Liver (tissue), 9 donors: ENCODE measurements around the gene HOXA5. TPM values are rescaled to one million over a fixed set of nuclear protein-coding genes. Genes with fewer than 3 reads are reported as not detected.

Experiments
- DNase-seq: peaks from one replicate; pipeline ENCODE4 v3.0.0-alpha.2; 2017; ENCODE audit warnings: low spot score
- H3K27ac ChIP-seq, 2 donors: one replicate each; pipeline ENCODE4 v1.7.0; 2013; ENCODE audit warnings: inconsistent platforms in 2 of 2, low read length in 2 of 2, control low read depth in 1 of 2, low read depth in 1 of 2, mild to moderate bottlenecking in 1 of 2
- H3K27me3 ChIP-seq, 4 donors: one replicate each; pipeline versions ENCODE4 v1.6.1 to v1.7.0; 2013; ENCODE audit warnings: low read length in 3 of 4, inconsistent platforms in 1 of 4, mild to moderate bottlenecking in 1 of 4, moderate library complexity in 1 of 4; ENCODE audit not compliant: control insufficient read depth in 4 of 4, insufficient read depth in 4 of 4
- H3K36me3 ChIP-seq, 4 donors: one replicate each; pipeline versions ENCODE4 v1.6.1 to v1.7.0; 2013; ENCODE audit warnings: low read length in 3 of 4, mild to moderate bottlenecking in 3 of 4, low read depth in 1 of 4, moderate library complexity in 1 of 4; ENCODE audit not compliant: control insufficient read depth in 4 of 4, insufficient read depth in 3 of 4
- H3K4me1 ChIP-seq, 4 donors: one replicate each; pipeline versions ENCODE4 v1.6.1 to v1.7.0; 2013; ENCODE audit warnings: low read length in 3 of 4, mild to moderate bottlenecking in 3 of 4, moderate library complexity in 1 of 4; ENCODE audit not compliant: control insufficient read depth in 4 of 4, insufficient read depth in 4 of 4
- H3K4me3 ChIP-seq, 3 donors: one replicate each; pipeline versions ENCODE4 v1.6.1 to v1.7.0; 2013; ENCODE audit warnings: low read length in 3 of 3, control low read depth in 1 of 3, low read depth in 1 of 3, mild to moderate bottlenecking in 1 of 3
- H3K9ac ChIP-seq, 2 donors: one replicate each; pipeline ENCODE4 v1.7.0; 2013; ENCODE audit warnings: low read length in 2 of 2, mild to moderate bottlenecking in 2 of 2, moderate library complexity in 2 of 2, control low read depth in 1 of 2, low read depth in 1 of 2
- H3K9me3 ChIP-seq, 4 donors: one replicate each; pipeline versions ENCODE4 v1.6.1 to v1.7.0; 2013; ENCODE audit warnings: low read length in 3 of 4; ENCODE audit not compliant: control insufficient read depth in 4 of 4
- ATF3 ChIP-seq: IDR thresholded peaks from 2 replicates; pipeline ENCODE4 v1.6.1; 2016; ENCODE audit warnings: antibody characterized with exemption
- EGR1 ChIP-seq, 2 donors: IDR thresholded peaks; 2 replicates each; pipeline ENCODE4 v1.6.1; 2016 to 2018; ENCODE audit warnings: antibody characterized with exemption in 2 of 2, low read depth in 2 of 2
- FOXA1 ChIP-seq: IDR thresholded peaks from 2 replicates; pipeline ENCODE4 v1.6.1; 2016; ENCODE audit warnings: antibody characterized with exemption
- FOXA2 ChIP-seq: IDR thresholded peaks from 2 replicates; pipeline ENCODE4 v1.6.1; 2016; ENCODE audit warnings: antibody characterized with exemption
- GABPA ChIP-seq, 2 donors: IDR thresholded peaks in 1 of 2; conservative IDR thresholded peaks in 1 of 2; 2 replicates each; pipeline ENCODE4 v1.6.1; 2016; ENCODE audit warnings: antibody characterized with exemption in 2 of 2, mild to moderate bottlenecking in 1 of 2, moderate library complexity in 1 of 2
- HNF4A ChIP-seq, 2 donors: conservative IDR thresholded peaks; 2 replicates each; pipeline ENCODE4 v1.6.1; 2016; ENCODE audit warnings: antibody characterized with exemption in 2 of 2, mild to moderate bottlenecking in 2 of 2
- HNF4G ChIP-seq: IDR thresholded peaks from 2 replicates; pipeline ENCODE4 v1.6.1; 2016; ENCODE audit warnings: antibody characterized with exemption
- JUND ChIP-seq, 2 donors: IDR thresholded peaks; 2 replicates each; pipeline ENCODE4 v1.6.1; 2016; ENCODE audit warnings: antibody characterized with exemption in 2 of 2
- NR2F2 ChIP-seq: IDR thresholded peaks from 2 replicates; pipeline ENCODE4 v1.6.1; 2016; ENCODE audit warnings: antibody characterized with exemption
- RAD21 ChIP-seq, 2 donors: IDR thresholded peaks; 2 replicates each; pipeline ENCODE4 v1.6.1; 2016; ENCODE audit warnings: antibody characterized with exemption in 2 of 2, mild to moderate bottlenecking in 2 of 2
- REST ChIP-seq: IDR thresholded peaks from 2 replicates; pipeline ENCODE4 v1.6.1; 2016; ENCODE audit warnings: antibody characterized with exemption, mild to moderate bottlenecking
- RXRA ChIP-seq, 2 donors: IDR thresholded peaks; 2 replicates each; pipeline ENCODE4 v1.6.1; 2017 to 2018; ENCODE audit warnings: antibody characterized with exemption in 2 of 2, mild to moderate bottlenecking in 1 of 2
- SP1 ChIP-seq: IDR thresholded peaks from 2 replicates; pipeline ENCODE4 v1.6.1; 2018; ENCODE audit warnings: antibody characterized with exemption, mild to moderate bottlenecking
- YY1 ChIP-seq: IDR thresholded peaks from 2 replicates; pipeline ENCODE4 v1.6.1; 2016; ENCODE audit warnings: antibody characterized with exemption, mild to moderate bottlenecking
- ZBTB33 ChIP-seq: IDR thresholded peaks from 2 replicates; pipeline ENCODE4 v1.6.1; 2016; ENCODE audit warnings: antibody characterized with exemption
- WGBS: extraction: QIAGEN DNeasy Blood & Tissue Kit; methylation state at CpG from one replicate; pipeline ENCODE4 v1.1.7; 2013; 5-methylcytosine and 5-hydroxymethylcytosine counted together
- polyA plus RNA-seq, 2 donors: library from polyadenylated mRNA; stranded (reverse) in 1 of 2; unstranded in 1 of 2; fragments of 200-250 nt in 1 of 2; fragments of >200 nt in 1 of 2; fragmentation: Nextera tagmentation in 1 of 2; extraction: Ambion mirVana in 1 of 2; gene quantifications; one replicate each; pipeline versions ENCODE4 v1.2.1 to v1.2.3, GENCODE V29; 2013 to 2015
- total RNA-seq, 2 donors: library from RNA; depleted of rRNA; stranded (reverse); fragments of >200 nt; gene quantifications; one replicate each; pipeline ENCODE4 v1.2.3, GENCODE V29; 2014
- TF ChIP-seq, protein P1 (sequence below): IDR thresholded peaks from 2 replicates; pipeline ENCODE4 v1.6.1; 2016; ENCODE audit warnings: antibody characterized with exemption
- TF ChIP-seq, protein P2 (sequence below): fragments of 150-350 bp; IDR thresholded peaks from 2 replicates; pipeline ENCODE4 v1.5.1; 2017; ENCODE audit warnings: improper control_type of control experiment, low read depth, low read length; ENCODE audit not compliant: missing input control
- donor health status: healthy.
- donor health status: healthy.
- donor health status: healthy.
- donor health status: healthy.
- donor health status: healthy.

The HOXA5 gene
- total and polyA plus RNA-seq, 4 donors: 0.40 to 2.1 (median 0.66) TPM

DNA sequence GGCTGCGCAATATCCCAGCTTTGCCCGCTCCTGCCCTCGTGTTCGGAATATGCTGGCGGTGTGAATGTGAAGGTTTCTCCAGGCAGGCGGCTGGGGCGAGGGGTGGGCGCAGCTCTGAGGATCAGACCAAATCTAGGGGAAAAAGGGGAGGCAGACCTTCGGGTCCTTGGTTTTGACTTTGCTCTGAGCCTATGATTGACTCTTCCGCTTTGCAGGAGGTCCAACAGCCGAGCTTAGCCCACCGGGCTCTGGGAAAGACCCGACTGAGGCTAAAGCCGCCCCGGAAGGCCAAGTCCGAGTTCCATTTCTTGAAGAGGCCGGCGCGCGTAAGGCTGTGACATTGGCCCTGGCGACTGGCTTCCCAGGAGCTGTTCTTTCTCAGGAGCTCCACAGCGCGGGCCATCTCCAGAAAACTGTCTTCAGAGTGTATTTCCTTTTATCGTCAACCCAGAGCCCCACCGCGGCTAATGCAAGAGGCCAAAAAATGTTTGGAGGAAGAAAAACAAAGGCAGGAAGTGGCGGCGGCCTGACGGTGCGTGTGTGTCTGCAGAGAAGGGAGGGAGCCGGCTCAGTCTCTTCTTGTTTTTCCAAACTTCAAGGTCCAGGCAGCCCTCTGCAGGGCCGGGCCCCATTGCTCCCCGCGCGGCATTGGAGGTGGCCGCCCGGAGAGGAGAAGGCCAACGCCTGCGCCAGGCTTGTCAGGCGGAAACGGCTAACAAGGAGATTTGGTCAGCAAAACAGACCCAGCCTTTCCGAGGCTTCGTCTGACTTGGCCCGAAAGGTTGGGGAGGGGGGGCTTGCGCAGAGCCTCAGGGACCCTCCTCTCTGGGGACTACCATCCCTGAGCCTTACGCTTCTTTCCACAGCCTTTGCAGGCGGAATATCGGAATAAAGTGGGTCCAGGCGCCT lies 45.2 kb upstream of the HOXA5 start:
- Histone ChIP-seq H3K27me3 (peaks cover 3 to 48% (median 34%) of the 10 kb centered on the region in 4 donors), H3K36me3 (no peaks in the 10 kb centered on the region), H3K4me3 (peak overlapping the region in 1 of 3 donors; percentile 12), H3K9ac (no peak overlapping the region), H3K4me1 (peaks cover 14 to 34% (median 26%) of the 10 kb centered on the region in 4 donors), H3K27ac (no peak overlapping the region), H3K9me3 (peaks cover 0 to 10% (median 0%) of the 10 kb centered on the region in 4 donors)
- TF ChIP-seq SP1: no peak
- no peak for TF ChIP-seq HNF4G
- TF ChIP-seq HNF4A (conservative IDR thresholded peaks at IDR 0.05): no peak
- TF ChIP-seq YY1: no peak
- TF ChIP-seq NR2F2: no peak
- TF ChIP-seq, protein P1, sequence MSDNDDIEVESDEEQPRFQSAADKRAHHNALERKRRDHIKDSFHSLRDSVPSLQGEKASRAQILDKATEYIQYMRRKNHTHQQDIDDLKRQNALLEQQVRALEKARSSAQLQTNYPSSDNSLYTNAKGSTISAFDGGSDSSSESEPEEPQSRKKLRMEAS: no peak
- no peak for TF ChIP-seq RXRA (IDR thresholded peaks at IDR 0.05)
- TF ChIP-seq ZBTB33: no peak
- TF ChIP-seq REST: no peak
- no peak for TF ChIP-seq JUND (IDR thresholded peaks at IDR 0.05)
- TF ChIP-seq FOXA1: no peak
- no peak for TF ChIP-seq ATF3
- TF ChIP-seq EGR1 (IDR thresholded peaks at IDR 0.05; ENCODE audit: low read depth in 2 of 2): no peak
- TF ChIP-seq, protein P2, sequence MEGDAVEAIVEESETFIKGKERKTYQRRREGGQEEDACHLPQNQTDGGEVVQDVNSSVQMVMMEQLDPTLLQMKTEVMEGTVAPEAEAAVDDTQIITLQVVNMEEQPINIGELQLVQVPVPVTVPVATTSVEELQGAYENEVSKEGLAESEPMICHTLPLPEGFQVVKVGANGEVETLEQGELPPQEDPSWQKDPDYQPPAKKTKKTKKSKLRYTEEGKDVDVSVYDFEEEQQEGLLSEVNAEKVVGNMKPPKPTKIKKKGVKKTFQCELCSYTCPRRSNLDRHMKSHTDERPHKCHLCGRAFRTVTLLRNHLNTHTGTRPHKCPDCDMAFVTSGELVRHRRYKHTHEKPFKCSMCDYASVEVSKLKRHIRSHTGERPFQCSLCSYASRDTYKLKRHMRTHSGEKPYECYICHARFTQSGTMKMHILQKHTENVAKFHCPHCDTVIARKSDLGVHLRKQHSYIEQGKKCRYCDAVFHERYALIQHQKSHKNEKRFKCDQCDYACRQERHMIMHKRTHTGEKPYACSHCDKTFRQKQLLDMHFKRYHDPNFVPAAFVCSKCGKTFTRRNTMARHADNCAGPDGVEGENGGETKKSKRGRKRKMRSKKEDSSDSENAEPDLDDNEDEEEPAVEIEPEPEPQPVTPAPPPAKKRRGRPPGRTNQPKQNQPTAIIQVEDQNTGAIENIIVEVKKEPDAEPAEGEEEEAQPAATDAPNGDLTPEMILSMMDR: no peak
- no peak for TF ChIP-seq GABPA (IDR thresholded peaks at IDR 0.05 in 1 of 2, conservative IDR thresholded peaks at IDR 0.05 in 1 of 2)
- TF ChIP-seq FOXA2: no peak
- TF ChIP-seq RAD21 (IDR thresholded peaks at IDR 0.05): no peak
- no peak for DNase-seq
- WGBS: 6% methylated on average over 49 of the region's 49 CpGs
